AG04450 (cell line): ENCODE measurements around the gene ST6GALNAC2. TPM values are rescaled to one million over a fixed set of nuclear protein-coding genes. Genes with fewer than 3 reads are reported as not detected.

Experiments
- CTCF ChIA-PET: fragments of 300-600, 350-600 bp; formaldehyde crosslinking; extraction: SDS; loops from one replicate; lab custom pipeline; 2022; ENCODE audit warnings: antibody characterized with exemption, inconsistent platforms; lab: Charles Lee
- POLR2A ChIA-PET: fragments of 350-600 bp; formaldehyde crosslinking; extraction: SDS; loops from one replicate; lab custom pipeline; 2021; ENCODE audit warnings: antibody characterized with exemption, inconsistent platforms; lab: Yijun Ruan, JAX
- DNase-seq: peaks from one replicate; pipeline ENCODE4 v3.0.0-alpha.2; 2011; ENCODE audit warnings: low read depth, low spot score
- H3K27ac ChIP-seq: one replicate; pipeline ENCODE4 v1.5.1; 2012; ENCODE audit warnings: low read depth, low read length, control low read depth
- H3K27me3 ChIP-seq: one replicate; pipeline ENCODE4 v1.6.0; 2012; ENCODE audit warnings: low read length; ENCODE audit not compliant: control insufficient read depth, insufficient read depth
- H3K4me3 ChIP-seq: 2 replicates; pipeline ENCODE4 v1.5.1; 2011; ENCODE audit warnings: mild to moderate bottlenecking, low read depth, low read length, control low read depth
- H3K9me3 ChIP-seq: 2 replicates; pipeline ENCODE4 v1.5.1; 2012; ENCODE audit warnings: low read length; ENCODE audit not compliant: control insufficient read depth, insufficient read depth
- polyA plus RNA-seq: library from polyadenylated mRNA; depleted of rRNA; stranded (reverse); fragments of >200 nt; gene quantifications from 2 replicates; pipeline ENCODE4 v1.2.3, GENCODE V29; 2011
- TF ChIP-seq, protein P1 (sequence below): IDR thresholded peaks from 2 replicates; pipeline ENCODE4 v1.5.1; 2011; ENCODE audit warnings: low read depth, low read length, control low read depth, inconsistent platforms

Gene ST6GALNAC2
- polyA plus RNA-seq, 1 experiment, result 0.36 TPM

DNA sequence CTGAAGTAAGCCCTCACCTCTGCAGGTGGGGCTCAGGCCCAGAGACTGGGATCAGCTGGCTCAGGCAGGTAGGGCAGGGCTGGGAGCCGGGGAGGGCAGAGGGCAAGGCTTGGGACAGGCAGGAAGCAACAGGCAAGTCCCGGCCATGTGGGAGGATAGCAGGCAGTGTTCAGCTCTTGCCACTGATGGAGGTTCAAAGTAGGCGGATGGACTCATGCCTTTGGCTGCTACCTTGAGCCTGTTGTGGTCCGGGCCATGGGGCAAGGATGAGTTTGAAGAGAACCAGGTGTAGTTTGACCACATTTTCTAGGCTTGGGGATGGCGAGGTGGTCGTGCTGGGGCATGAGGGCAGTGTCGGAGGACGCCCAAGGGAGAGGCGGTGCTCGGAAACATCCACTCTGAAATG, 43.1 kb downstream of the ST6GALNAC2 start:
- H3K4me3 ChIP-seq, result no peak overlapping the region
- H3K9me3 ChIP-seq, result no peaks in the 10 kb centered on the region
- H3K27me3 ChIP-seq, result peaks cover 14% of the 10 kb centered on the region
- no peak for DNase-seq
- CTCF ChIA-PET, result interaction anchor here (1.8 to 4.8 kb wide), 2 partner anchors 19 to 81 kb away, joined by 4 to 41 read pairs; no protein-coding TSS in a partner anchor
- POLR2A ChIA-PET, result no interaction called here
- TF ChIP-seq, protein P1, sequence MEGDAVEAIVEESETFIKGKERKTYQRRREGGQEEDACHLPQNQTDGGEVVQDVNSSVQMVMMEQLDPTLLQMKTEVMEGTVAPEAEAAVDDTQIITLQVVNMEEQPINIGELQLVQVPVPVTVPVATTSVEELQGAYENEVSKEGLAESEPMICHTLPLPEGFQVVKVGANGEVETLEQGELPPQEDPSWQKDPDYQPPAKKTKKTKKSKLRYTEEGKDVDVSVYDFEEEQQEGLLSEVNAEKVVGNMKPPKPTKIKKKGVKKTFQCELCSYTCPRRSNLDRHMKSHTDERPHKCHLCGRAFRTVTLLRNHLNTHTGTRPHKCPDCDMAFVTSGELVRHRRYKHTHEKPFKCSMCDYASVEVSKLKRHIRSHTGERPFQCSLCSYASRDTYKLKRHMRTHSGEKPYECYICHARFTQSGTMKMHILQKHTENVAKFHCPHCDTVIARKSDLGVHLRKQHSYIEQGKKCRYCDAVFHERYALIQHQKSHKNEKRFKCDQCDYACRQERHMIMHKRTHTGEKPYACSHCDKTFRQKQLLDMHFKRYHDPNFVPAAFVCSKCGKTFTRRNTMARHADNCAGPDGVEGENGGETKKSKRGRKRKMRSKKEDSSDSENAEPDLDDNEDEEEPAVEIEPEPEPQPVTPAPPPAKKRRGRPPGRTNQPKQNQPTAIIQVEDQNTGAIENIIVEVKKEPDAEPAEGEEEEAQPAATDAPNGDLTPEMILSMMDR, result no peak
- no peak overlapping the region for H3K27ac ChIP-seq

DNA sequence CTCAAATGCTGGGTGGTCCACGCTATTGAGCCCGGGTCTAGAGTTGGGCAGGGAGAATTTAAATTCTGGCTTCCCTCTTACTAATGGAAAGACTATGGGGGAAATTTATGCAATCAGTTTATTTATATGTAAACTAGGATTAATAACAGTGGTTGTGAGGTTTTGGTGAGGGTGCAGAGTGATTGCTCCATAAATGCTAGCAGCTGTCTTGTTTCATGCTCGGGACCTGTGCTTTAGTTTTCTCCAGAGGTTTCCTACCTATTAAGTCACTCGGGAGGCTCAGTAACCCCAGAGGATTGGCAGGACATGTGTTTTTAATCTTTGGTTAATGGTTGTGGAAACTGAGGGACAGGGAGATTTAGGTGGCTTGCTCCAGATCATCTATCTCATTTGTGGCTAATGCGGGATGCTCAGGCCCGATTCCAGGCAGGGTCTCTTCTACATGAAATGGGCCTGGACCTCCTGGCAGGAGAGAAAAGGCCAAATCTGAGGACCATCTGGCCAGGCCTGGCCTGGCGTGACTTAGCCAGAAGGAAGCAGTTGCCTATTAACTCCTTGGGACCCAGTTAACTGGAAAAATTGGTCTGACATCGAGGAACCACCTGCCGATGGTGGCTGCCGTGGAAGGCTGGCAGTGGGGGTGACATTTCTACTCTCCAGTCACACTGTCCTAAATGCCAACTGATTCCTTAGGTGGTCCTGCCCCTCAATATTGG, 43.8 kb downstream of the ST6GALNAC2 start:
- CTCF ChIA-PET, result no interaction called here
- DNase-seq, result no peak

DNA sequence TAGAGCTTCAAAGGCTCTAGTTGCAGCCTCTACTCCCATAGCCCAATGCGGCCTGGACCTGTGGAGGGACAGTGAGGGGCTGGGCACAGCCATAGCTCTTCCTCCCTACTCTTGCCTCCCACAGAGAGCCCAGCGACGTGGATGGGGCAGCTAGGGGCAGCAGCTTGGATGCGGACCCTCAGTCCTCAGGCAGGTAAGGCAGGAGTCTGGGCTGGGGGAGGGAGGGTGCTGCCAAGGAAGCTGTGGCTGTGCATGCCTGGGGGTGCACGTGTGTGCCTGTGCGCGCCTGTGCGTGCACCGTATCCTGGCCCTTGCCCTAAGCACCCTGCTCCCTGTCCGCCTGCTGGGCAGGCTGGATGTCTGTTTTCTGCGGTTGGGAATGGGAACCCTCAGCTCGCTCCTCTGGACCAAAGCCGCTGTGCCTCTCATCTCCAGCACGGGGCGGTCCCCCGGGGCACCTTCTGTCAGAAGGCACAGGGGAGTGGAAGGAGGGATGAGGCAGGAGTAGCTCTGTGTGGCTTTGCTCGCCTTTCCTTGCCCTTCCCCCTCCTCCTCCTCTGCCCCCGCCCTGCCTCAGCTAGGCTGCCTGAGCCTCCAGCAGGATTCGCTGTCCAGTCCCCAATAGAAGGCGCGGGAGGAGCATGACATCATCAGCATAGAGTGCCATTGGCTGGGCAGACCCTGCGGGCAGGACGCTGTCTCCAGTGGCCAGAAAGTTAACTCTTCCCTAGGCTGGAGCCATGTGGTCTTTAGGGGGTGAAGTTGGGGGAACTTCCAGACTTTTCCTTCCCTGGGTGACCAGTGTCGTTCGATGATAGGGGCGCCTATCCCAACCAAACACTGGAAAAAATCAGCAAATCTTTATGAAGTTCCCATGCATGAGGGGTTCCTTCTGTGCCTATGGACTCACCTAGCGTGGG, 45.0 kb downstream of the ST6GALNAC2 start:
- peak overlapping the region; percentile 47 for H3K4me3 ChIP-seq
- H3K27ac ChIP-seq, result peak overlapping the region; percentile 11
- peaks cover 16% of the 10 kb centered on the region for H3K27me3 ChIP-seq
- TF ChIP-seq, protein P1, result no peak
- CTCF ChIA-PET, result interaction anchor here (1.0 to 2.0 kb wide), 7 partner anchors 9 to 83 kb away, joined by 3 to 8 read pairs (median 5); no protein-coding TSS in a partner anchor
- POLR2A ChIA-PET, result interaction anchor here (0.7 to 1.5 kb wide), 3 partner anchors 11 to 26 kb away, joined by 4 to 8 read pairs (median 5); no protein-coding TSS in a partner anchor
- peak; percentile 87 for DNase-seq
- H3K9me3 ChIP-seq, result no peaks in the 10 kb centered on the region

More for the DNA sequence above, 43.8 kb downstream of the ST6GALNAC2 start:
- TF ChIP-seq, protein P1, result no peak
- POLR2A ChIA-PET, result no interaction called here
- Histone ChIP-seq H3K9me3 (no peaks in the 10 kb centered on the region), H3K27me3 (peaks cover 16% of the 10 kb centered on the region), H3K4me3 (no peak overlapping the region), H3K27ac (no peak overlapping the region)

DNA sequence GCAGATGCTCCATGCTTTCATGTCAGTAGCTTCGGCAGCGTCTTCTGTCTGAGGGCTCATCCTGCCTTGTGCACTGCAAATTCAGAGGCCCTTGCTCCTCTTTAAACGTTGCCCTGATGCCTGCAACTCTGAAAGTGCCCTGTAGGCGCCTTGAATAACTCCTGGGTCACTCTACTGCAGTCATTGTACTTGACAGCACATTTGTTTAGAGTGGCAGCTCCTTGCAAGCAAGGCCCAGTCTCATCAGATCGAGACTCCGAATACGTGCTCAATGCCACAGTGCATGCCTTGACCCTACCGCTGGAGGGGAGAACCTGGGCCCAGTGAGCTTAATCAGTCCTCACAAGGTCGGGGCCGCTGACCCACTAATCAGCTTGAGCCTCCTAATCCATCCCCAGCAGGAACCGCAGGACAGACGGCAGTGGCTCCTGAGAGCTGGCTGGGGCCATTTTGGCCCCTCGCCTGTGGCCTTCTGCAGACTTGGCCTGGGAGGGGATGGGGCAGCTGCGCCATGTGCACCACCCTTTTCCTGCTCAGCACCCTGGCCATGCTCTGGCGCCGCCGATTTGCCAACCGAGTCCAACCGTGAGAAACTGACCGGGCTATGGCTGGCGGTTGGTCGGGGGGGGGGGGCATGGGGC, 45.9 kb downstream of the ST6GALNAC2 start, which contains the start of gene PRCD:
Gene PRCD (plus strand): TSS at position 414 of the 641 bp plus-strand sequence. CDS start 98 bp downstream, at position 512.
- ChIA-PET CTCF (interaction anchor here (1.3 to 2.0 kb wide), 4 partner anchors 10 to 84 kb away, joined by 5 to 8 read pairs (median 7); no protein-coding TSS in a partner anchor), POLR2A (interaction anchor here (0.8 to 1.5 kb wide), 3 partner anchors 10 to 177 kb away, joined by 3 to 8 read pairs (median 5); no protein-coding TSS in a partner anchor)
- peak within 1 kb of the TSS; percentile 11 for H3K27ac ChIP-seq
- peak within 1 kb of the TSS; percentile 47 for H3K4me3 ChIP-seq
- H3K9me3 ChIP-seq, result no peaks in the 10 kb centered on the region
- peaks cover 14% of the 10 kb centered on the region for H3K27me3 ChIP-seq
- TF ChIP-seq, protein P1, result no peak
- DNase-seq, result no peak
